IPS DF 19.7 (cell line): Measurements from ENCODE around the gene FHIT.

Experiments
- DNase-seq: peaks from one replicate; pipeline ENCODE4 v3.0.0-alpha.2; 2013; ENCODE audit warnings: low read depth, low spot score

FHIT gene

DNA sequence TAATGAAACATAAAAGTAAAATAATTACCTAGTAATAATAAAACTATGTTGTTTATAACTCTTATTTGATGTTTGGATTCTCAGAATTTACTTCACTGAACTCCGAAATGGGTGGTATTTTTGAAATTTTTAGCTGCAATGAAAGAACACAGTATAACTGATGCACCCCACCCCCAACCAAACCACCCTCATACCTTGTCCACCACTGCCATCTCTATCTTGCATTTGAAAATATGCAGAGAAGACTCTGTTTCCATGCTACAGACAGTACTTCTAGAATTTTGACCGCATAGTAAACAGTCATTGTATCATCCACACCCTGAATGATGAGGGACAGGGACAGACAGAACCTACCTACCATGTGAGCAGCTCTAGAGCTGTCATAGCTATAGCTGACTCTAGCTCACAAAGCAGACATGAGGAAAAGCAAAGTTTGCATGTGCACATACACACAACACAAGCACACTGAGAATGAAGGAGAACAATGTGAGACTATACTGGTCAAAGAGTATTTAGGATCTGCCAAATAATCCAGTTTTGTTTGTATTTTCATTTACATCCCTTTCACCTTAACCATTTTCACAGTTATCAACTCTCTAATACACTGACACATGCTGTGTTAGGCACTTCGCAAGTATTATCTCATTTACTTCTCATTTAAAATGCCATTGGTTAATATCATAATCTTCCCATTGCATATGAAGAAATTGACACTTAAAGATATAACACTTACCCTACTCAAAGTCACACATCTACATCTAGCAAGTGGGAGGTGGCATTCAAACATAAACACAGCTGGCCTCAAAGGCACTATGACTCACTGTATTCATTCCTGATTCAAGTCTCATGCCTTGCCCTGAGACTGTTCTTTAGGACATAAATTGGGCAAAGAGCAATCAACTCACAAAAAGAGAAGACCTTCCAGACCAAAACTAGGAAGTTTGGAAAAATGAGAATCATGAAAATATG, 1186.8 kb downstream of the FHIT start:
- DNase-seq = no peak

GRCh38 chr3:60056404-60056803, 1194.8 kb downstream of the FHIT start:
- no peak for DNase-seq

DNA sequence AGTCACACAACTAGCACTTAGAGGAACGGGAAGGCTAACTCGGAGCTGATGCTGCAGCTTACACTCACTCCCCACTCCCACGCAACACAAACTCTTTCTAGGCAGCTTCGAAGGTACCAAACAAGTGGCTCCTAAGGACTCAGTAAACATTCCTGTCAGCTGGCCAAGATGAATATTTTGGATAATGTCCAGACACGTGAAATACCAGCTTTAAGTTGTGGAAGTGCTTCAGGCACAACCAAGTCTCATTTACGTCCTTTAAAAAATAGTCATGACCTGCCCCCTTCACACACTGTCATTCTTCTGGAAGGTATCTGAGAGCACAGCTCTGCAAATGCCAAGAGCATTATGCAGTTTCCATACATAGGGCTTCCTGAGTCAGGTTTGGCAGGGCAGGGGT, 1195.5 kb downstream of the FHIT start:
- DNase-seq = no peak

DNA sequence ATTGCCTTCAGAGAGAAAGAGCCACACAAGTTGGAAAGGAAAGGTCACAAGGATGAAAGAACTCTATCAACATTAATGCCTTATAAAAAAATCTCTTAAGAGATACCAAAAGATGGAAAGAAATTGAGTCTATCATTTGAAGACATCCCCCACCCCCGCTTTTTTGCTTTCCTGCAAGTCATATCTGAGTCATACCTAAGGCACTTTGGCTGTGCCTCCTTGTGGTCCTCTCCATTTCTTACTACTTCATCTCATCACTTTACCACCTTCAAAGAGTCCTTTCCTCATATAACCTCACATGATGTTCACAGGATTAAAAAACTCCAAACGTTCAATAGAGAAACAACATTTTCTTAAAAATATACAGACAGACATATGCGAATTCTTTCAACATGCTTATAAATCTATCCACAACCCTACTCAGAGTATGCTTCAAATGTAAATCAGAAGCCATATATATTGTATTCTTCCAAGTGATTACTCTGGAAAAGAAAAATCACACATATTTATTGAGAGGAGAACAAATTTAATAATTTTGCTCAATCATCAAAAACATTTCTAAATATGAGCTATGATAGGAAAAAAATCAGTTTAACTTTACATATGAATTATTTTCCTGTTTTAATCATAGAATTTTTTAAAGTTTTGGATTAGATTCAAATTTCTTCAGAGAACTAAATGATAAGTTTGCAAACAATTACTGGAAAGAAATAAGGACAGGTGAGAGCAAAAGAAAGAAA, 1197.6 kb downstream of the FHIT start:
- DNase-seq = no peak

DNA sequence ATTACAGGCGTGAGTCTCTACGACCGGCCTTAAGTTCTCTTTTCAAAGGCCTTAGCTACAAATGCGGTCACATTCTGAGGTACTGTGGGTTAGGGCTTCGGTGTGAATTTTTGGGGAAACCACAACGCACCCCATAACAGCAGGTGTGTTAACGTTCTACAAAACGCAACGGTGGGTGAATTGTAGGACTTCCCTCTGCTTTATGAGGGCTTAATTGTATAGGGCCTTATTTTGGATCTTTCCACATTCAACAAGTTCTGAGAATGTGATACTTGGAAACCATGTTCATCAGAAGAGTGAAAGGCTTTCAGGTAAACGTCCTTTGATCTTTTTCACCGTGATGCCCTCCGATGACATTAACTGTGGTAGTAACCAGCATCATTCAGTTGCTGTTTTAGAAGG, 1202.8 kb downstream of the FHIT start:
- no peak for DNase-seq

DNA sequence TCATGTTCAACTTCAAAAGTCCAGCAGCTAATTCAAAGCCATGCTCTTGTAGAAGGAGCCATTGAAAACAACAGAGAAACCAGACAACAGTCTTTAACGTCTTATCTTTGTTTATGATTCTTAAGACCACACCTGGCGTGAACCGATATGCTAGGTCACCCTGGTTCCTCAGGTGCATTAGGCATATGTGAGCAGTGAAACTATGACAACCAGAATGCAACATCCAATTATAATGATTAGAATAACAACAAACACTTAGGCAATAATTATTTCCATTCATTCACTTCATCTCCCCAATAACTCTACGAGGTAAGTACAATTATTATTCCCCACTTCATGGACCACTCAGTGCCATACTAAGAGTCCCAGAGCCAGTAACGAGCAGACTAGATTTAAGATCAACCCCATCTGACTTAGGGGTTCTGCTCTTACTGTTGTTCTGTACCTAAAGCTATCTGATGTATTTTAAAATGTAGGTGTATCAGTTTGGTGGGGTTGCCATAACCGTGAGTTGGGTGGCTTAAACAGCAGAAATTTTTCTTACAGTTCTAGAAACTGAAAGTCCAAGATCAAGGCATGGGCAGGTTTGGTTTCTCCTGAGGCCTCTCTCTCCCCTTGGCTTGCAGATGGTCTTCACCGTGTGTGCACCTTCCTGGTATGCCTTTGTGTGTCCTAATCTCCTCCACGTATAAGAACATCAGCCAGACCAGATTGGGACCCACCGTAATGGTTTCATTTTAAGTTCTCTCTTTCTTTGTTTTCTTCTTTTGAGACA, 1203.6 kb downstream of the FHIT start:
- DNase-seq = no peak

GRCh38 chr3:60046210-60046609, 1205.0 kb downstream of the FHIT start:
- no peak for DNase-seq

- DNase-seq = no peak
These were observed 1205.6 kb downstream of the FHIT start for GRCh38 chr3:60045686-60046085.

DNA sequence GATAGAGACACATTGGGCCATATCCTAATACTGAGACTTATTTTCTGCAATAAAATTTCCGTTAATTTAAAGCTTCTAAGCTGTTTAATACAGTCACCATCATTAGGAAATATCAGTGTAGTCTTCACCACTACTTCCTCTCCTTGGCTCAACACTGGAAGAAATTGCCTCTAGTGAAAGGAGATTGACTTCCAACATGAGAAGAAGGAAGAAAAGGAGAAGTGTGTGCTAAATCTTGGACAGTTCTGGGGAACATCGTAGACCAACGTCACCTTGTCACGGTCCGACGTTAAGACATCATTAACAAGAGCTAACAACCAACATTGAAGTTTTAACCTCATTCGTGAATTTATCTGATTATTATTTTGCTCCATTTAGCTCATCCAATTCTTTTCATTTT, 1214.4 kb downstream of the FHIT start:
- DNase-seq = no peak

DNA sequence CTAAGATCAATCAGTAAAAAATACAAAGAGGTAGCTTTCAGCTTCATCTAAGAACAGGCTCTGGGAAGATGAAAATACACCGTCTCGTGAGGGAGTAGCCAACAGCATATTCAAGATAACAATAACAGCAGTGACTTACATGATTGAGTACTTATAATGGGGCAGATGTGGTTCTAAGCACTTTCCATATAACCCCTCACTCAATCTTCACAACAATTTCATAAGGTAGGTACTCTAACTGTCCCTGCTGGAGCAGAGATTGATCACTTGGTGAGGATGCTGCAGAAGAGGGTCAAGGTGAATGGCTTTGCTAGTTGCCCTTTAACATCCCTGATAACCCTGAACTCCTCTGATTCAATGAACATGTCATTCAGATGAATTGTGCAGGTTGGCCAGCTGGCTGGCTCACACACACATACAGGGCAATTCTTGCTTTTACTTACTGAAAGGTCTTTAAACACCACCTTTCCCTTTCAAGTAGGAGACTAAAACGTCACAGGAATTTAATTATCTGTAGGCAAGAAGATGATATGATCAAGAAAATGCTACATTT, 1217.3 kb downstream of the FHIT start:
- no peak for DNase-seq

DNA sequence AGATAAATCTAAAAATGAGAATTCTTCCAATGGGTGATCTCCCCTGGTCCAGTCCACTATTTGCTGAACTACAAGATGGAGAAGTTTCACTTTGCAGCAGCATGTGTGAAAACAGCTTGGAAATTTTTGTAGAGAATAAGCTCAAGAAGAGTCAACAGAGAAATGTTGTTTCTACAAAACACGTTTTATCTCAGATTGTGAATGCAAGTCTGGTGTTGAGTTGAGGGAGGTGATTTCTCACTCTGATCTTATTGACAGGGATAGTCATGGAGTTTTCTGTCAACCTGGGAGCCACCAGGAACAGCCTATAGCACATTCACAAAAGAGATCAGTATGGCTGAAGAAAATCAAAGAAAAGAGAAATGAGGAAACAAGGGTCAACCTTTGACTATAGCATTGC, 1220.3 kb downstream of the FHIT start:
- no peak for DNase-seq

- DNase-seq = no peak
These were observed 1223.0 kb downstream of the FHIT start for GRCh38 chr3:60028233-60028632.

DNA sequence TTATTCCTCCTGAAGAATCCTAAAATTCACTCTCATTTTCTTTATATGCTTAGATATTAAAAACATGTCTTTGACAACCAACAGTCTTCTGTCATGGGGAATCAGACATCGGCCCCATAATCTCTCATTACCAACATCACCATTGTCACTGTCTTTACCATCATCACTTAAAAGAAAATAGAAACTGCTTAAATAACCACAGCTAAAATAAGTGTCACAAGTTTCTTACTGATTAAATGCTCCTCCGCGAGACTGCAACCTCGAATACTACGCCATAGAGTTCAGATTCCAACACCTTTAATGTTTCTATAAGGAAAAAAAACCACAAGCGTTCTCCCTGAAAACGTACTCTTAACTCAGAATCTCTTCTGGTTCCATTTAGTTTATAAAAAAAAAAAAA, 1223.9 kb downstream of the FHIT start:
- DNase-seq = no peak

DNA sequence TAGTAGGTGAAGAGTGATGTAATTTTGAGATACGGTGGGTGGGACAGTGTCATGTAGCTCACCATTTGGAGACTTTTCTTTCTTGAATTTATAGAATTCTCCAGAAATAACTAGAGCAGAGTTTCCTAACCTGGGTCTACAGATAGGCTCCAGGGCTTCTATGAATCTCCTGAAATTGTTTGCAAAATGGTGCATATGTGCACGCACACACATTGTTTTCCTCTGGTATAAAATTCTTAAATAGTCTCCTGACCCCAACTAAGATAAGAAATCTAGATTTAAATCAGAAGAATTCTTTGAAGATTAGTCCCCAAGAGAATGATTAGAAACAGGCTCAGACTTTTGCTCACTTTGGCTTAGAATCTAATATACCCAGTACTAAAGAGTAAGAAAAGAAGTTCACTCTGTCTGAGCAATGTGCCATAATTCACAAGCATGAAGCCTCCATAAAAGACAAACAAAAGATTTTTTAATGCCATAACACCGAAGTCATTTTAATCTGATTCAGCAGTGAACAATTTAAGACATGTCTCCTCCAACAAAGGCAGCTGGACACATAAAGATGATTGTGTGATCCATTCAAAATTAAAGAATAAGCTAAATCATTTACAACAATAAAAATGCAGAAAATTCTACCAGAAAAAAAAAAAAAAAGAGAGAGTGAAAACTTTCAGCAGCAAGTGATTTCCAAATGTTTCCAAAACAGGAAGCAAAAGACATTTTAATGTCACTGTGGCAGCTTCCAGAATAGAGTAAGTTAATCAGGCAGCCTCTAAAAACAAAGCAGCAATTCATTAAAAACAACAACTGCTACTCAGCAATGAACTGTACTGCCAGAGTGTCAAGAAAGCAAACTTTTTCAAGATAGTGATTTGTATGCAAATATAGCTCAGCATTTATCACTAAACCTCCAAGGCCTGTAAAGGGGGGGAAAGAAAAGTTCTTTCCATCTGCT, 1225.9 kb downstream of the FHIT start:
- DNase-seq = no peak

GRCh38 chr3:60024400-60024799, 1226.9 kb downstream of the FHIT start:
- DNase-seq = no peak

- no peak for DNase-seq
These were observed 1228.1 kb downstream of the FHIT start for GRCh38 chr3:60023189-60023588.

GRCh38 chr3:60017631-60018030, 1233.6 kb downstream of the FHIT start:
- DNase-seq = no peak

DNA sequence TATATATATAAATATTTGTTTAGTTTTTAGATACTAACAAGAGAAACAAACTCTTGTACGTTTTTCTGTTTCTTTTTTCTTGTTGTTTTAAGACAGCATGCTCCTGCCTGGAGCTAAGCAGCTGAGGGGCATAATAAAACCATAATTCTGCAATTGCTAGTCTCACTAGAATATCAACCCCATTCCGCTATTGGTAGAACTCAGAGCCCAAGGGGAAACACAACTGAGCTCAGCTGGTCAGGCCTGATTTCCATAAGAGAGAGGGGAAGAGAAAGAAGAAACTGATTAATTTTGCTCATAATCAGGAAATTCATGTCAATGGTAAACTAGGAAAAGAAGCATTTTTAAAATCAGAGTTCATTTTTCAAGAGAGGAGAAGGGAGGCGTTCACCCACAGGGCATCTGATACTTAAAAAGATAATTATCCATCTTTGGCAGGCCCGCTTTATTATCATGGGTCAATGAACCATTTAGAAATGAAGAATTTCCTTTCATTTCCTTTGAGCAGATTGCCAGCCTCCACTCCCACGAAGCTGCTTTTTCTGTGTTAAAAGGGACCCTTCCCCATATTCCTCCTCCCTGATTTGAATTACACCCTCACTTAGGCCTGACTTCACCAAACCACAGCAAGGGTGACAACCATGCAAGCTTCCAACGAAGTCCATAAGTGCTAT, 1236.1 kb downstream of the FHIT start:
- no peak for DNase-seq

GRCh38 chr3:60013241-60013640, 1238.0 kb downstream of the FHIT start:
- DNase-seq = no peak

- no peak for DNase-seq
These were observed 1240.0 kb downstream of the FHIT start for GRCh38 chr3:60011218-60011617.
